PC-3 (cell line): ENCODE results near the gene SCN1B. TPM values are rescaled to one million over a fixed set of nuclear protein-coding genes. Genes with fewer than 3 reads are reported as not detected.

Source experiments
- ATAC-seq: fragments of 200-7000 bp; cut with Tn5 transposase; 2 replicates; pipeline ENCODE4 v1.9.1; 2020; ENCODE audit warnings: mild to moderate bottlenecking, moderate library complexity
- BruUV-seq: library from RNA; stranded (reverse); fragments of 400-500 nt; replicated peaks from 2 replicates; lab custom pipeline; 2021; lab: Mats Ljungman, UMichigan
- CTCF ChIA-PET: fragments of 300-600 bp; sonication (Branson Sonifier 250); formaldehyde crosslinking; loops from one replicate; lab custom pipeline; 2022; ENCODE audit warnings: antibody characterized with exemption; lab: Charles Lee
- POLR2A ChIA-PET: fragments of 300-600 bp; sonication (Branson Sonifier 250); formaldehyde crosslinking; loops from one replicate; lab custom pipeline; 2022; ENCODE audit warnings: antibody characterized with exemption; ENCODE audit not compliant: unreplicated experiment; lab: Charles Lee
- DNase-seq: peaks from one replicate; pipeline ENCODE4 v3.0.0-alpha.2; 2015
- H2AFZ ChIP-seq: fragments of 300-600 bp; sonication (generic); 2 replicates; pipeline ENCODE4 v1.6.0; 2016; ENCODE audit warnings: antibody characterized with exemption, low read length
- H3F3A ChIP-seq: fragments of 300-600 bp; sonication (generic); one replicate; pipeline ENCODE4 v1.6.0; 2017; ENCODE audit warnings: antibody characterized with exemption, low read length, control low read depth, mild to moderate bottlenecking; ENCODE audit not compliant: unreplicated experiment
- H3K27ac ChIP-seq: fragments of 300-600 bp; sonication (generic); 2 replicates; pipeline ENCODE4 v1.5.1; 2016; ENCODE audit warnings: mild to moderate bottlenecking, low read length
- H3K27me3 ChIP-seq: fragments of 300-600 bp; sonication (generic); 2 replicates; pipeline ENCODE4 v1.6.1; 2016; ENCODE audit warnings: low read length, mixed read lengths
- H3K36me3 ChIP-seq: fragments of 300-600 bp; sonication (generic); 2 replicates; pipeline ENCODE4 v1.6.1; 2016; ENCODE audit warnings: low read depth, mixed run types, low read length, mixed read lengths
- H3K4me1 ChIP-seq: fragments of 300-600 bp; sonication (generic); 2 replicates; pipeline ENCODE4 v1.5.1; 2016; ENCODE audit warnings: low read length; ENCODE audit not compliant: insufficient read depth
- H3K4me2 ChIP-seq: fragments of 300-600 bp; sonication (generic); 2 replicates; pipeline ENCODE4 v1.6.0; 2016; ENCODE audit warnings: low read length
- H3K4me3 ChIP-seq: fragments of 300-600 bp; sonication (generic); 2 replicates; pipeline ENCODE4 v1.5.1; 2016; ENCODE audit warnings: mild to moderate bottlenecking, low read length, mixed read lengths
- H3K79me2 ChIP-seq: fragments of 300-600 bp; sonication (generic); 2 replicates; pipeline ENCODE4 v1.6.1; 2017; ENCODE audit warnings: low read length, mixed read lengths
- H3K9ac ChIP-seq: fragments of 300-600 bp; sonication (generic); 2 replicates; pipeline ENCODE4 v1.6.0; 2016; ENCODE audit warnings: mild to moderate bottlenecking, low read length
- H3K9me2 ChIP-seq: fragments of 300-600 bp; sonication (generic); replicated peaks from 2 replicates; pipeline ENCODE4 v1.6.1; 2016; ENCODE audit warnings: mixed run types, low read length, mixed read lengths
- H3K9me3 ChIP-seq: fragments of 300-600 bp; sonication (generic); 2 replicates; pipeline ENCODE4 v1.6.1; 2016; ENCODE audit warnings: low read length, mixed read lengths
- H4K20me1 ChIP-seq: fragments of 300-600 bp; sonication (generic); 2 replicates; pipeline ENCODE4 v1.6.1; 2016; ENCODE audit warnings: low read length, mixed read lengths
- CTCF ChIP-seq: fragments of 300-600 bp; sonication (generic); conservative IDR thresholded peaks from 2 replicates; pipeline ENCODE4 v1.5.1; 2017; ENCODE audit warnings: antibody characterized with exemption, low read depth, mild to moderate bottlenecking, low read length
- EZH2 ChIP-seq: fragments of 300-600 bp; sonication (generic); IDR thresholded peaks from one replicate; pipeline ENCODE4 v1.6.1; 2017; ENCODE audit warnings: antibody characterized with exemption, mild to moderate bottlenecking, low read length; ENCODE audit not compliant: unreplicated experiment
- EZH2phosphoT487 ChIP-seq: fragments of 300-600 bp; sonication (generic); IDR thresholded peaks from 2 replicates; pipeline ENCODE4 v1.6.1; 2018; ENCODE audit warnings: mild to moderate bottlenecking, antibody characterized with exemption, low read length, borderline replicate concordance
- intact Hi-C: fragments of 100-400 bp; cut with micrococcal nuclease; formaldehyde crosslinking; loops from 2 replicates; pipeline ENCODE4 v1.9.0; 2023
- total RNA-seq: library from RNA; depleted of rRNA; stranded (reverse); fragments of >200 nt; gene quantifications from 2 replicates; pipeline ENCODE4 v1.2.3, GENCODE V29; 2014

SCN1B gene
- total RNA-seq, 1 experiment from 2014 or later, result 1.7 TPM

DNA sequence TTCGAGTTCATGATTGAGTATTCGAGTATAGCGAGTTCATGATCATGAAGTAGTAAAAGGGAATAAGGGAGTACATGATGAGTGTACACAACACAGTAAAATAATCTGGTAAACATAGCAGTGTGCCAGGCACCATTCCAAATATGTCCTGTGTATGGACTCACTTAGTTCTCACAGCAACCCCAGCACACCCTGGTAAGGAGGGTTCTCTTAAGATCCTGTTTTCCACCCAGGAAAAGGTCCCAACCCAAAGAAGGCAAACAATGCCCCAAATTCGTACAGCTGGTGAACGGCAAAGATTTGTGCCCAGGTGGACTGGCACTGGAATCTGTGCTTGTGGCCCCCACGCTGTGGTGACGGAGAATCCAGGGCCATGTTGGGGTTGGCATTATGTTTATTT lies 32.7 kb downstream of the SCN1B start:
- no peak for TF ChIP-seq CTCF
- TF ChIP-seq EZH2, result no peak
- no peak for TF ChIP-seq EZH2phosphoT487
- H3K4me3 ChIP-seq, result no peak overlapping the region
- H3K79me2 ChIP-seq, result no peaks in the 10 kb centered on the region
- H3K9ac ChIP-seq, result no peak overlapping the region
- no TSS peak for BruUV-seq
- no peak overlapping the region for H2AFZ ChIP-seq
- no peak overlapping the region for H3K4me2 ChIP-seq
- H3K27ac ChIP-seq, result no peak overlapping the region
- ATAC-seq (no peak), DNase-seq (no peak)
- ChIA-PET POLR2A (no interaction called here), CTCF (no interaction called here)
- H3K4me1 ChIP-seq, result peaks cover 8% of the 10 kb centered on the region
- H4K20me1 ChIP-seq, result no peaks in the 10 kb centered on the region
- intact Hi-C loops, result no loop called here
- H3F3A ChIP-seq, result no peaks in the 10 kb centered on the region
- H3K9me2 ChIP-seq, result no peaks in the 10 kb centered on the region
- H3K36me3 ChIP-seq, result no peaks in the 10 kb centered on the region
- no peaks in the 10 kb centered on the region for H3K27me3 ChIP-seq
- H3K9me3 ChIP-seq, result no peaks in the 10 kb centered on the region

- CTCF ChIA-PET, result interaction anchor here (0.6 kb wide), 1 partner anchor 20 kb away, joined by 3 read pairs; no protein-coding TSS in a partner anchor
- Histone ChIP-seq H3K9me2 (no peaks in the 10 kb centered on the region), H3K9ac (no peak overlapping the region), H4K20me1 (no peaks in the 10 kb centered on the region), H3K27me3 (no peaks in the 10 kb centered on the region), H3K27ac (no peak overlapping the region), H3K4me2 (no peak overlapping the region), H2AFZ (no peak overlapping the region), H3F3A (no peaks in the 10 kb centered on the region), H3K9me3 (no peaks in the 10 kb centered on the region), H3K79me2 (no peaks in the 10 kb centered on the region), H3K36me3 (no peaks in the 10 kb centered on the region), H3K4me1 (peaks cover 18% of the 10 kb centered on the region), H3K4me3 (no peak overlapping the region)
- TF ChIP-seq EZH2 (no peak), EZH2phosphoT487 (no peak), CTCF (no peak)
- intact Hi-C loops, result no loop called here
- peak; percentile 65 for ATAC-seq
- peak; percentile 75 for DNase-seq
- POLR2A ChIA-PET, result interaction anchor here (0.6 kb wide), 1 partner anchor 250 kb away, joined by 3 read pairs; no protein-coding TSS in a partner anchor
- no TSS peak for BruUV-seq
Measured at GRCh38 chr19:35063940-35064818, 33.9 kb downstream of the SCN1B start.

GRCh38 chr19:35065574-35065973 lies 35.3 kb downstream of the SCN1B start:
- Histone ChIP-seq H3K4me1 (peaks cover 18% of the 10 kb centered on the region), H3K9me2 (no peaks in the 10 kb centered on the region), H3K4me3 (no peak overlapping the region), H3F3A (no peaks in the 10 kb centered on the region), H3K27me3 (no peaks in the 10 kb centered on the region), H3K79me2 (no peaks in the 10 kb centered on the region), H2AFZ (no peak overlapping the region), H3K27ac (no peak overlapping the region), H3K9ac (no peak overlapping the region), H3K36me3 (no peaks in the 10 kb centered on the region), H4K20me1 (no peaks in the 10 kb centered on the region), H3K9me3 (no peaks in the 10 kb centered on the region), H3K4me2 (no peak overlapping the region)
- ATAC-seq, result no peak
- ChIA-PET CTCF (no interaction called here), POLR2A (no interaction called here)
- no TSS peak for BruUV-seq
- TF ChIP-seq EZH2phosphoT487, result no peak
- TF ChIP-seq EZH2, result no peak
- no peak for TF ChIP-seq CTCF
- intact Hi-C loops, result loop anchor here (5.0 kb wide), 1 partner anchor 77 kb away; the partner anchor contains the start of gene FXYD7
- no peak for DNase-seq
